ENCODE measurements around the gene DCX.

GRCh38 chrX:111376486-111376885, 35.5 kb downstream of the DCX start:
- TF ChIP-seq, protein P1, sequence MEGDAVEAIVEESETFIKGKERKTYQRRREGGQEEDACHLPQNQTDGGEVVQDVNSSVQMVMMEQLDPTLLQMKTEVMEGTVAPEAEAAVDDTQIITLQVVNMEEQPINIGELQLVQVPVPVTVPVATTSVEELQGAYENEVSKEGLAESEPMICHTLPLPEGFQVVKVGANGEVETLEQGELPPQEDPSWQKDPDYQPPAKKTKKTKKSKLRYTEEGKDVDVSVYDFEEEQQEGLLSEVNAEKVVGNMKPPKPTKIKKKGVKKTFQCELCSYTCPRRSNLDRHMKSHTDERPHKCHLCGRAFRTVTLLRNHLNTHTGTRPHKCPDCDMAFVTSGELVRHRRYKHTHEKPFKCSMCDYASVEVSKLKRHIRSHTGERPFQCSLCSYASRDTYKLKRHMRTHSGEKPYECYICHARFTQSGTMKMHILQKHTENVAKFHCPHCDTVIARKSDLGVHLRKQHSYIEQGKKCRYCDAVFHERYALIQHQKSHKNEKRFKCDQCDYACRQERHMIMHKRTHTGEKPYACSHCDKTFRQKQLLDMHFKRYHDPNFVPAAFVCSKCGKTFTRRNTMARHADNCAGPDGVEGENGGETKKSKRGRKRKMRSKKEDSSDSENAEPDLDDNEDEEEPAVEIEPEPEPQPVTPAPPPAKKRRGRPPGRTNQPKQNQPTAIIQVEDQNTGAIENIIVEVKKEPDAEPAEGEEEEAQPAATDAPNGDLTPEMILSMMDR (IDR thresholded peaks at IDR 0.05) = no peak
- TF ChIP-seq POLR2A (IDR thresholded peaks at IDR 0.05) = no peak
